Caco-2 (cell line): ENCODE results near the gene RFTN1. TPM values are rescaled to one million over a fixed set of nuclear protein-coding genes. Genes with fewer than 3 reads are reported as not detected.

Source experiments
- BruUV-seq: library from RNA; stranded (reverse); fragments of 400-500 nt; replicated peaks from 2 replicates; lab custom pipeline; 2021; lab: Mats Ljungman, UMichigan
- CTCF ChIA-PET: fragments of 300-600 bp; sonication (Branson Sonifier 250); formaldehyde crosslinking; loops from one replicate; lab custom pipeline; 2022; ENCODE audit warnings: antibody characterized with exemption; lab: Charles Lee
- POLR2A ChIA-PET: fragments of 300-600 bp; sonication (Branson Sonifier 250); formaldehyde crosslinking; loops from one replicate; lab custom pipeline; 2022; ENCODE audit warnings: antibody characterized with exemption; lab: Charles Lee
- DNase-seq, 2 experiments: peaks; one replicate each; pipeline versions ENCODE4 v3.0.0 to v3.0.0-alpha.2; 2020 to 2022
- H3K27me3 ChIP-seq: replicated peaks from 2 replicates; pipeline ENCODE4 v1.6.0; 2011; ENCODE audit warnings: low read length; ENCODE audit not compliant: control insufficient read depth, insufficient read depth
- H3K36me3 ChIP-seq: 2 replicates; pipeline ENCODE4 v1.5.1; 2011; ENCODE audit warnings: low read length; ENCODE audit not compliant: control insufficient read depth, insufficient read depth
- H3K4me1 ChIP-seq: fragments of 250-450 bp; sonication (Bioruptor Pico); 2 replicates; pipeline ENCODE4 v1.5.1; 2020; ENCODE audit warnings: mild to moderate bottlenecking
- H3K4me3 ChIP-seq: 2 replicates; pipeline ENCODE4 v1.5.1; 2011; ENCODE audit warnings: low read depth, mild to moderate bottlenecking, control low read depth, low read length
- H3K9me3 ChIP-seq: fragments of 250-450 bp; sonication (Bioruptor Pico); 2 replicates; pipeline ENCODE4 v1.5.1; 2020; ENCODE audit warnings: mild to moderate bottlenecking, moderate library complexity
- H3K27ac Mint-ChIP-seq: one replicate; pipeline ENCODE4 v1.8.0; 2022; ENCODE audit warnings: mixed read lengths; ENCODE audit not compliant: unreplicated experiment
- H3K27me3 Mint-ChIP-seq: one replicate; pipeline ENCODE4 v1.8.0; 2022; ENCODE audit warnings: mixed read lengths; ENCODE audit not compliant: insufficient read depth, unreplicated experiment
- H3K36me3 Mint-ChIP-seq: one replicate; pipeline ENCODE4 v1.8.0; 2022; ENCODE audit warnings: mild to moderate bottlenecking, mixed read lengths; ENCODE audit not compliant: insufficient read depth, unreplicated experiment
- H3K4me1 Mint-ChIP-seq: one replicate; pipeline ENCODE4 v1.8.0; 2022; ENCODE audit warnings: low read depth, mixed read lengths; ENCODE audit not compliant: unreplicated experiment
- H3K4me3 Mint-ChIP-seq: one replicate; pipeline ENCODE4 v1.8.0; 2022; ENCODE audit warnings: mild to moderate bottlenecking, moderate library complexity, mixed read lengths; ENCODE audit not compliant: unreplicated experiment
- H3K9me3 Mint-ChIP-seq: one replicate; pipeline ENCODE4 v1.8.0; 2022; ENCODE audit warnings: mixed read lengths; ENCODE audit not compliant: unreplicated experiment
- intact Hi-C: fragments of 100-400 bp; cut with micrococcal nuclease; formaldehyde crosslinking; loops from one replicate; pipeline ENCODE4 v1.10.0; 2022; ENCODE audit not compliant: unreplicated experiment
- total RNA-seq: library from RNA; stranded (reverse); gene quantifications from 2 replicates; pipeline ENCODE4 v1.2.3, GENCODE V29; 2022
- TF ChIP-seq, protein P1 (sequence below), 2 experiments: fragments of 200-600 bp in 1 of 2; IDR thresholded peaks; 1 replicate in 1 of 2; 2 replicates in 1 of 2; pipeline versions ENCODE4 v1.5.1 to v1.8.0; 2011 to 2022; ENCODE audit warnings: antibody characterized with exemption in 1 of 2, control low read depth in 1 of 2, inconsistent platforms in 1 of 2, low read depth in 1 of 2, low read length in 1 of 2, mild to moderate bottlenecking in 1 of 2, moderate library complexity in 1 of 2; ENCODE audit not compliant: insufficient read depth in 1 of 2, severe bottlenecking in 1 of 2, unreplicated experiment in 1 of 2

Gene RFTN1
- total RNA-seq, 1 experiment from 2014 or later, result 10.2 TPM

DNA sequence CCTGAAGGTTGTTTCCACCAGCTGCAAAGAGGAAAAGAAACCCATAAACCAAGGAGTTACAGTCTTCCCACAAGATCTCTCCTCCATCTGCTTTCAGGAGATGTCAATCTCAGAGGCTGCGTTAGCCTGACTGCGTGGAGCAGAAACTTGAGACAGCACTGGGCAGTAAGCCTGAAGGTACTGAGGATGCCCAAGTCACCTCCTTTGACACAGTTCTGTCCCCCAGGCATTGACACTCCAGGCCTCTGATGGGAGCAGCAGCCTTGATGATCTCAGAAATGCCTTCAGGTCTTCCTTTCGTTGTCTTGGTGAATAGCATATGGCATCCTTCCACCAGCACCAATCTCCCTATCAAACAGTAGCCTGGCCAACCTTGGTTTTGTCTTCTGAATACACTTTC is 159.2 kb downstream of the RFTN1 start:
- Histone ChIP-seq H3K27me3 (no peaks in the 10 kb centered on the region), H3K36me3 (no peaks in the 10 kb centered on the region), H3K4me1 (no peaks in the 10 kb centered on the region), H3K4me3 (no peak overlapping the region), H3K9me3 (no peaks in the 10 kb centered on the region)
- H3K36me3 Mint-ChIP-seq, result no peaks in the 10 kb centered on the region
- no peaks in the 10 kb centered on the region for H3K27me3 Mint-ChIP-seq
- TF ChIP-seq, protein P1, sequence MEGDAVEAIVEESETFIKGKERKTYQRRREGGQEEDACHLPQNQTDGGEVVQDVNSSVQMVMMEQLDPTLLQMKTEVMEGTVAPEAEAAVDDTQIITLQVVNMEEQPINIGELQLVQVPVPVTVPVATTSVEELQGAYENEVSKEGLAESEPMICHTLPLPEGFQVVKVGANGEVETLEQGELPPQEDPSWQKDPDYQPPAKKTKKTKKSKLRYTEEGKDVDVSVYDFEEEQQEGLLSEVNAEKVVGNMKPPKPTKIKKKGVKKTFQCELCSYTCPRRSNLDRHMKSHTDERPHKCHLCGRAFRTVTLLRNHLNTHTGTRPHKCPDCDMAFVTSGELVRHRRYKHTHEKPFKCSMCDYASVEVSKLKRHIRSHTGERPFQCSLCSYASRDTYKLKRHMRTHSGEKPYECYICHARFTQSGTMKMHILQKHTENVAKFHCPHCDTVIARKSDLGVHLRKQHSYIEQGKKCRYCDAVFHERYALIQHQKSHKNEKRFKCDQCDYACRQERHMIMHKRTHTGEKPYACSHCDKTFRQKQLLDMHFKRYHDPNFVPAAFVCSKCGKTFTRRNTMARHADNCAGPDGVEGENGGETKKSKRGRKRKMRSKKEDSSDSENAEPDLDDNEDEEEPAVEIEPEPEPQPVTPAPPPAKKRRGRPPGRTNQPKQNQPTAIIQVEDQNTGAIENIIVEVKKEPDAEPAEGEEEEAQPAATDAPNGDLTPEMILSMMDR (IDR thresholded peaks at IDR 0.05; ENCODE audit: insufficient read depth in 1 of 2, low read depth in 1 of 2, low read length in 1 of 2, severe bottlenecking in 1 of 2, unreplicated experiment in 1 of 2), result no peak
- POLR2A ChIA-PET, result no interaction called here
- CTCF ChIA-PET, result no interaction called here
- no TSS peak for BruUV-seq
- intact Hi-C loops, result no loop called here
- DNase-seq, result no peak
- H3K4me1 Mint-ChIP-seq, result no peaks in the 10 kb centered on the region
- no peak overlapping the region for H3K27ac Mint-ChIP-seq
- H3K9me3 Mint-ChIP-seq, result no peaks in the 10 kb centered on the region
- no peak overlapping the region for H3K4me3 Mint-ChIP-seq

DNA sequence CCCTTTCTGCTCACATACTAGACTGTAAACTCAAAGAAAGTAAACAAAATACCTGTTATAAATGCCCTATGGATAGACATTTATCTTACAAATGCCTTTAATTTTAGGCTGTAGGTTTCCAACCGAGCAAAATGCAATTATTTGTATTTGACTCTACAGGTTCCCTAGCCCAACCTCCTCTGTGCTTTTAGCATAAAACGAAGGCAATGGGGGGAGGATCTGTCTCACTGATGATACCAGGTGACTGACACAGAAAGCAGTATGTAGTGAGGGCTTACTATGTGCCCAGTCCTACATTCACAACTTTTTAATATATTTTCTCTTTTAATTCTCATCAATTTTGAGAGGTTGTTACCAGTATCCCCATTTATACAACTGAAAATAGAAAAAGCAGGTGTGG is 161.1 kb downstream of the RFTN1 start:
- H3K27me3 ChIP-seq, result no peaks in the 10 kb centered on the region
- intact Hi-C loops, result no loop called here
- H3K4me1 Mint-ChIP-seq, result no peaks in the 10 kb centered on the region
- no peaks in the 10 kb centered on the region for H3K36me3 Mint-ChIP-seq
- no peaks in the 10 kb centered on the region for H3K36me3 ChIP-seq
- BruUV-seq, result no TSS peak
- ChIA-PET CTCF (no interaction called here), POLR2A (no interaction called here)
- H3K4me3 ChIP-seq, result no peak overlapping the region
- no peaks in the 10 kb centered on the region for H3K27me3 Mint-ChIP-seq
- no peak overlapping the region for H3K27ac Mint-ChIP-seq
- no peaks in the 10 kb centered on the region for H3K9me3 ChIP-seq
- H3K9me3 Mint-ChIP-seq, result no peaks in the 10 kb centered on the region
- TF ChIP-seq, protein P1 (IDR thresholded peaks at IDR 0.05; ENCODE audit: insufficient read depth in 1 of 2, low read depth in 1 of 2, low read length in 1 of 2, severe bottlenecking in 1 of 2, unreplicated experiment in 1 of 2), result no peak
- H3K4me1 ChIP-seq, result no peaks in the 10 kb centered on the region
- no peak overlapping the region for H3K4me3 Mint-ChIP-seq
- DNase-seq, result no peak

DNA sequence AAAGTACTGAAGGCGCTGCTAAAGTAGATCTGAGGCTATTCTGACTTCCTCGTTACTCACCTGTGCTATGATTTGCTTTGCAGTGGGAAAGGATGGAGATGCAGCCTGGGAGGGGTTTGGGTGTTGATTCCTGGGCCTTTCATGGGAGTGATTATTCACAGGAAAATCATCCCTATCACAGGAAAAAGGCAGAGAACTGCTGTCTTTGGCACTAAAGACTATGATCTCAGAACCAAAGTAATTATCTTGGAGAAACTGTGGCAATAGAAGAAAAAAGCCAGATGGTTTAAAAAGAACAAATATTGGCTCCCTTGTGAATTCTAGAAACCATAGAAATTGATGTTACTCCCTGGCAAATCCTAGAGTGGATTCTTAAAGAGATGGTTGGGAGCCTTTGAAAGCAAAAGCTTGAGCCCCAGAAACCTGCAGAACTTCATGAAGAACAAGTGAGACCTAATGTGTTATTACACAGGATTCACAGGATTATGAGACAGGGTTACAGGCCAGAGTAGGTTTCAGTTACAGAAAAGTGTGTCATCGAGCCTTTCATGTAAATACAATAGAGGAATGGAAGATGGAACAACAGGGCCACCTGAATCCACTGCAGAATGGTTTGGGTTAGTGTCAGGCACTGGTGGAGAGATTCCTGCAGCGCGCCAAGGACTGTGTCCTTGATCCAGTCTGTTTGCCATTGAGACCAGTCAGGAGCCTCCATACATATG is 162.7 kb downstream of the RFTN1 start:
- Mint-ChIP-seq H3K36me3 (no peaks in the 10 kb centered on the region), H3K27ac (no peak overlapping the region), H3K4me1 (no peaks in the 10 kb centered on the region), H3K27me3 (no peaks in the 10 kb centered on the region), H3K9me3 (no peaks in the 10 kb centered on the region), H3K4me3 (no peak overlapping the region)
- intact Hi-C loops, result no loop called here
- ChIA-PET CTCF (no interaction called here), POLR2A (no interaction called here)
- no peak for DNase-seq
- Histone ChIP-seq H3K9me3 (no peaks in the 10 kb centered on the region), H3K36me3 (no peaks in the 10 kb centered on the region), H3K27me3 (no peaks in the 10 kb centered on the region), H3K4me3 (no peak overlapping the region), H3K4me1 (no peaks in the 10 kb centered on the region)
- no TSS peak for BruUV-seq
- TF ChIP-seq, protein P1 (IDR thresholded peaks at IDR 0.05; ENCODE audit: insufficient read depth in 1 of 2, low read depth in 1 of 2, low read length in 1 of 2, severe bottlenecking in 1 of 2, unreplicated experiment in 1 of 2), result no peak
